ENCODE data around the gene TSEN34. TPM values are rescaled to one million over a fixed set of nuclear protein-coding genes. Genes with fewer than 3 reads are reported as not detected.
"Not testable (repeated sequence)": the region's sequence is repeated elsewhere in the genome, so short reads cannot be mapped to it uniquely, and the experiment has no call there.

The TSEN34 gene
- total and polyA plus RNA-seq, 8 donors = 25.5 to 147 (median 40.2) TPM

DNA sequence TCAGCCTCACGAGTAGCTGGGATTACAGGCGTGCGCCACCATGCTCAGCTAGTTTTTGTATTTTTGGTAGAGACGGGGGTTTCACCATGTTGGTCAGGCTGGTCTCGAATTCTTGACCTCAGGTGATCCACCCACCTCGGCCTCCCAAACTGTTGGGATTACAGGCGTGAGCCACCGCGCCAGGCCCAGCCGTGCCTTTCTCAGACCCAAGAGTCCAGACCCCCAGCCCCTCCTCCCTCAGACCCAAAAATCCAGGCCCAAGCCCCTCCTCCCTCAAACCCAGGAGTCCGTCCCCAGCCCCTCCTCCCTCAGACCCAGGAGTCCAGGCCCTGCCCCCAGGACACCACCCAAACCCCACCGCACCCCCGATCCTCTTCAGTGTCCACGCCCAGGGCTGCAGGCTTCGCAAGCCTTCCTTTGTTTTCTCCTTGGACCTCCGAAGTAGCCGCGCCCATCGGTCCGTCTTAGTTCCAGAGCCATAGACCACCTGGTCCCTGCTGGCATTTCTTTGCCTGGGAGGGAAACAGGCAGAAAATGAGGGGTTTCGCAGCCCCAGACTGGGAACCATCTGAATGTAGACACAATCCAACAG, 21.9 kb upstream of the TSEN34 start:
- DNase-seq = no peak
- no peaks in the 10 kb centered on the region for H3K36me3 ChIP-seq
- 88 to 93% (median 90%) methylated on average over 18 to 21 of the region's 21 CpGs for WGBS, 5 donors
- no peak for TF ChIP-seq POLR2AphosphoS5 (IDR thresholded peaks at IDR 0.05)
- TF ChIP-seq EP300 (IDR thresholded peaks at IDR 0.05) = no peak
- TF ChIP-seq, protein P1, sequence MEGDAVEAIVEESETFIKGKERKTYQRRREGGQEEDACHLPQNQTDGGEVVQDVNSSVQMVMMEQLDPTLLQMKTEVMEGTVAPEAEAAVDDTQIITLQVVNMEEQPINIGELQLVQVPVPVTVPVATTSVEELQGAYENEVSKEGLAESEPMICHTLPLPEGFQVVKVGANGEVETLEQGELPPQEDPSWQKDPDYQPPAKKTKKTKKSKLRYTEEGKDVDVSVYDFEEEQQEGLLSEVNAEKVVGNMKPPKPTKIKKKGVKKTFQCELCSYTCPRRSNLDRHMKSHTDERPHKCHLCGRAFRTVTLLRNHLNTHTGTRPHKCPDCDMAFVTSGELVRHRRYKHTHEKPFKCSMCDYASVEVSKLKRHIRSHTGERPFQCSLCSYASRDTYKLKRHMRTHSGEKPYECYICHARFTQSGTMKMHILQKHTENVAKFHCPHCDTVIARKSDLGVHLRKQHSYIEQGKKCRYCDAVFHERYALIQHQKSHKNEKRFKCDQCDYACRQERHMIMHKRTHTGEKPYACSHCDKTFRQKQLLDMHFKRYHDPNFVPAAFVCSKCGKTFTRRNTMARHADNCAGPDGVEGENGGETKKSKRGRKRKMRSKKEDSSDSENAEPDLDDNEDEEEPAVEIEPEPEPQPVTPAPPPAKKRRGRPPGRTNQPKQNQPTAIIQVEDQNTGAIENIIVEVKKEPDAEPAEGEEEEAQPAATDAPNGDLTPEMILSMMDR (IDR thresholded peaks at IDR 0.05) = no peak
- TF ChIP-seq POLR2A (IDR thresholded peaks at IDR 0.05) = no peak
- H3K4me1 ChIP-seq = peaks cover 17 to 37% (median 28%) of the 10 kb centered on the region in 4 donors
- no peaks in the 10 kb centered on the region for H3K9me3 ChIP-seq
- no peak overlapping the region for H3K4me3 ChIP-seq
- intact Hi-C loops (cut with DNase I; ENCODE audit: low total_unique reads) = no loop called here
- peaks cover 0 to 44% (median 4%) of the 10 kb centered on the region in 3 donors for H3K27me3 ChIP-seq
- H3K27ac ChIP-seq = no peak overlapping the region

DNA sequence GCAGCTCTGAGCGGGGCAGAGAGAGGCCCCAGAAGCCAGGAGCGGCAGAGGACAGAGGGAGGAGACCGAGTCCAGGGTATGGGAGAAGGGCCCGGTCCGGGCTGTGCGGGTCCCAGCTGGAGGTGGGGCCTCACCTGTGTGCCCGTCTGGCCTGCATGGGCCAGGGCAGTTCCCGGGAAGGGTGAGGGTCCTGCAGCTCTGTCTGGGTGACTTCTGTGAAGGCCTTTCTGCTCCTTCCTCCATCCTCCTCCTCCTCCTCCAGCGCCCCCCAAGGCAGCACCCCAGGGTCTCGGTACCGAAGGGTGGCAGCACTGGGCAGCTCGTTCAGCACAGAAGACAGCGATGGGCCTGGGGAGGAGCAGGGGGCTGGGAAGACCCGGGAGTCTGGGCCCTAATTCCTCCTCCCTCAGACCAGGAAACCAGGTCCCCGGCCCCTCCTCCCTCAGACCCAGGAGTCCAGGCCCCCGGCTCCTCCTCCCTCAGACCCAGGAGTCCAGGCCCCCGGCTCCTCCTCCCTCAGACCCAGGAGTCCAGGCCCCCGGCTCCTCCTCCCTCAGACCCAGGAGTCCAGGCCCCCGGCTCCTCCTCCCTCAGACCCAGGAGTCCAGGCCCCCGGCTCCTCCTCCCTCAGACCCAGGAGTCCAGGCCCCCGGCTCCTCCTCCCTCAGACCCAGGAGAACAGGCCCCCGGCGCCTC, 19.2 kb upstream of the TSEN34 start:
- not testable (repeated sequence) for H3K9me3 ChIP-seq, DNase-seq
- peak overlapping the region in 3 of 5 donors; percentile 80 to 88 (median 88) for H3K27ac ChIP-seq
- intact Hi-C loops (cut with DNase I; ENCODE audit: low total_unique reads) = loop anchor here (5.0 kb wide), 1 partner anchor 60 kb away; no protein-coding TSS in a partner anchor
- H3K27me3 ChIP-seq = peaks cover 0 to 20% (median 4%) of the 10 kb centered on the region in 3 donors
- H3K4me1 ChIP-seq = peaks cover 9 to 26% (median 20%) of the 10 kb centered on the region in 4 donors
- H3K4me3 ChIP-seq = peak overlapping the region; percentile 42 to 59 (median 48)
- H3K36me3 ChIP-seq = peaks cover 6 to 14% (median 10%) of the 10 kb centered on the region in 4 donors
- WGBS, 5 donors = 61 to 76% (median 67%) methylated on average over 13 to 17 of the region's 23 CpGs

- intact Hi-C loops (cut with DNase I; ENCODE audit: low total_unique reads) = loop anchor here (5.0 kb wide), 1 partner anchor 60 kb away; no protein-coding TSS in a partner anchor
Measured at GRCh38 chr19:54172471-54173358, 18.4 kb upstream of the TSEN34 start, which contains the start of gene TMC4. Gene TMC4, minus strand, starts transcription at chr19:54173160. Its CDS starts 43 bp downstream, at chr19:54173117.

GRCh38 chr19:54173359-54173699, 17.8 kb upstream of the TSEN34 start:
- peaks cover 9 to 22% (median 16%) of the 10 kb centered on the region in 4 donors for H3K4me1 ChIP-seq
- DNase-seq = no peak
- peaks cover 6 to 22% (median 16%) of the 10 kb centered on the region in 4 donors for H3K36me3 ChIP-seq
- H3K27me3 ChIP-seq = peaks cover 0 to 13% (median 4%) of the 10 kb centered on the region in 3 donors
- H3K9me3 ChIP-seq = no peaks in the 10 kb centered on the region
- H3K27ac ChIP-seq = peak overlapping the region; percentile 80 to 88 (median 82)
- H3K4me3 ChIP-seq = peak overlapping the region; percentile 42 to 59 (median 48)
- intact Hi-C loops (cut with DNase I; ENCODE audit: low total_unique reads) = loop anchor here (5.0 kb wide), 1 partner anchor 59 kb away; no protein-coding TSS in a partner anchor
- TF ChIP-seq, protein P1 (IDR thresholded peaks at IDR 0.05) = no peak
- TF ChIP-seq POLR2AphosphoS5 (IDR thresholded peaks at IDR 0.05) = no peak
- no peak for TF ChIP-seq EP300 (IDR thresholded peaks at IDR 0.05)
- TF ChIP-seq POLR2A (IDR thresholded peaks at IDR 0.05) = no peak
- WGBS, 5 donors = 29 to 45% (median 39%) methylated on average over 14 to 15 of the region's 15 CpGs

More at GRCh38 chr19:54172471-54173358, 18.4 kb upstream of the TSEN34 start, which contains the start of gene TMC4:
- peaks cover 0 to 17% (median 4%) of the 10 kb centered on the region in 3 donors for H3K27me3 ChIP-seq
- peaks cover 9 to 26% (median 20%) of the 10 kb centered on the region in 4 donors for H3K4me1 ChIP-seq
- H3K36me3 ChIP-seq = peaks cover 6 to 17% (median 10%) of the 10 kb centered on the region in 4 donors
- peak within 1 kb of the TSS; percentile 42 to 59 (median 48) for H3K4me3 ChIP-seq
- peak; percentile 88 to 94 for DNase-seq
- TF ChIP-seq EP300 (IDR thresholded peaks at IDR 0.05) (no peak), POLR2AphosphoS5 (IDR thresholded peaks at IDR 0.05) (peak in 2 of 3 donors; percentile 59 to 79), POLR2A (IDR thresholded peaks at IDR 0.05) (no peak)
- TF ChIP-seq, protein P1 (IDR thresholded peaks at IDR 0.05) = peak in 4 of 7 experiments; percentile 42 to 75 (median 59)
- H3K9me3 ChIP-seq = no peaks in the 10 kb centered on the region
- 5 to 14% (median 8%) methylated on average over 10 to 13 of the region's 13 CpGs for WGBS, 5 donors
- peak within 1 kb of the TSS; percentile 80 to 88 (median 82) for H3K27ac ChIP-seq

All from stomach (tissue), 9 donors.